Suppressor macrophage treated with lipopolysaccharide for 4 hours (primary cell): Measurements from ENCODE around the gene ZNF497.
"Not testable (repeated sequence)": the region's sequence is repeated elsewhere in the genome, so short reads cannot be mapped to it uniquely, and the experiment has no call there.

Experiments used
- DNase-seq: peaks from one replicate; pipeline ENCODE4 v3.0.0-alpha.2; 2020

ZNF497 gene

GRCh38 chr19:58393725-58394033 lies 31.1 kb upstream of the ZNF497 start:
- no peak for DNase-seq

GRCh38 chr19:58392945-58393724 lies 30.6 kb upstream of the ZNF497 start:
- DNase-seq, result no peak

- no peak for DNase-seq
These were observed 25.6 kb upstream of the ZNF497 start for GRCh38 chr19:58388175-58388526.

GRCh38 chr19:58387338-58388174 lies 25.0 kb upstream of the ZNF497 start:
- no peak for DNase-seq

GRCh38 chr19:58386576-58387337 lies 24.2 kb upstream of the ZNF497 start, which contains the start of gene RPS5:
RPS5 (plus strand) TSS chr19:58387269; CDS start chr19:58388138, 869 bp downstream.
- DNase-seq, result peak; percentile 99

GRCh38 chr19:58385891-58386575 lies 23.5 kb upstream of the ZNF497 start:
- no peak for DNase-seq

GRCh38 chr19:58385313-58385890 lies 22.9 kb upstream of the ZNF497 start:
- DNase-seq, result no peak

GRCh38 chr19:58382997-58383603 lies 20.5 kb upstream of the ZNF497 start:
- DNase-seq, result no peak

GRCh38 chr19:58381460-58382212 lies 19.1 kb upstream of the ZNF497 start:
- DNase-seq, result no peak

GRCh38 chr19:58380662-58381459 lies 18.3 kb upstream of the ZNF497 start, which contains the start of gene ZNF837:
ZNF837 (minus strand) TSS chr19:58381030; CDS start chr19:58369332, 11,698 bp downstream.
- peak; percentile 100 for DNase-seq

- DNase-seq, result no peak
These were observed 17.6 kb upstream of the ZNF497 start for GRCh38 chr19:58380037-58380661.

- DNase-seq, result no peak
These were observed 16.7 kb upstream of the ZNF497 start for GRCh38 chr19:58379246-58379645.

GRCh38 chr19:58376724-58377123 lies 14.2 kb upstream of the ZNF497 start:
- DNase-seq, result not testable (repeated sequence)

- peak; percentile 53 for DNase-seq
These were observed 11.6 kb upstream of the ZNF497 start for GRCh38 chr19:58374200-58374599.

- DNase-seq, result no peak
These were observed 10.0 kb upstream of the ZNF497 start for GRCh38 chr19:58372311-58373133.

- no peak for DNase-seq
These were observed 6.2 kb upstream of the ZNF497 start for GRCh38 chr19:58368561-58369360.

GRCh38 chr19:58367698-58368454 lies 5.3 kb upstream of the ZNF497 start:
- no peak for DNase-seq
